Gastrocnemius medialis (tissue), 4 donors: ENCODE measurements around the gene MEIS1. TPM values are rescaled to one million over a fixed set of nuclear protein-coding genes. Genes with fewer than 3 reads are reported as not detected.
A peak's percentile ranks its signal among the peaks of the same experiment; 100 is the strongest.

ENCODE experiments used
- ATAC-seq, 2 donors: fragments of 150-250 bp; one replicate each; pipeline ENCODE4 v1.9.1; 2016
- DNase-seq, 2 donors: peaks; one replicate each; pipeline ENCODE4 v3.0.0-alpha.2; 2019
- H3K27ac ChIP-seq, 4 donors: fragments of 200-600 bp; sonication (generic); 1 replicate in 1 of 4; 2 replicates in 3 of 4; pipeline ENCODE4 v1.5.1; 2016 to 2018; ENCODE audit warnings: mild to moderate bottlenecking in 2 of 4, moderate library complexity in 1 of 4
- H3K27me3 ChIP-seq, 3 donors: fragments of 200-600 bp; sonication (generic) in 2 of 3; 1 replicate in 1 of 3; 2 replicates in 2 of 3; pipeline versions ENCODE4 v1.5.1 to v1.6.0; 2016 to 2019; ENCODE audit warnings: mild to moderate bottlenecking in 1 of 3, moderate library complexity in 1 of 3
- H3K36me3 ChIP-seq, 2 donors: fragments of 200-600 bp; sonication (generic) in 1 of 2; one replicate each; pipeline ENCODE4 v1.5.1; 2017 to 2018
- H3K4me1 ChIP-seq, 2 donors: fragments of 200-600 bp; sonication (generic) in 1 of 2; one replicate each; pipeline ENCODE4 v1.5.1; 2016 to 2017; ENCODE audit warnings: mild to moderate bottlenecking in 2 of 2
- H3K4me3 ChIP-seq, 4 donors: fragments of 200-600 bp; sonication (generic) in 3 of 4; 1 replicate in 1 of 4; 2 replicates in 3 of 4; pipeline ENCODE4 v1.5.1; 2016 to 2019; ENCODE audit warnings: mild to moderate bottlenecking in 2 of 4
- H3K9me3 ChIP-seq, 3 donors: fragments of 200-600 bp; sonication (generic) in 2 of 3; 1 replicate in 1 of 3; 2 replicates in 2 of 3; pipeline ENCODE4 v1.5.1; 2016 to 2019
- CTCF ChIP-seq, 5 experiments: fragments of 450-650 bp in 3 of 5; fragments of 200-600 bp in 2 of 5; sonication (generic) in 2 of 5; IDR thresholded peaks in 4 of 5; conservative IDR thresholded peaks in 1 of 5; 1 replicate in 4 of 5; 2 replicates in 1 of 5; pipeline ENCODE4 v1.5.1; 2016 to 2019; ENCODE audit warnings: antibody characterized with exemption in 5 of 5, mild to moderate bottlenecking in 3 of 5, moderate library complexity in 3 of 5
- POLR2A ChIP-seq, 2 donors: fragments of 450-650 bp; IDR thresholded peaks; one replicate each; pipeline ENCODE4 v1.6.1; 2017; ENCODE audit warnings: antibody characterized with exemption in 2 of 2, mild to moderate bottlenecking in 2 of 2, moderate library complexity in 2 of 2
- in situ Hi-C, 4 donors: fragments of 200-750 bp; cut with MboI; loops; one replicate each; pipeline versions ENCODE4 v1.15.0 to v1.8.0; 2017; ENCODE audit warnings: low sequenced_read_pairs in 4 of 4
- intact Hi-C: fragments of 100-400 bp; cut with DNase I; formaldehyde crosslinking; loops from one replicate; pipeline ENCODE4 v1.15.1; 2023; ENCODE audit warnings: low total_unique reads
- total RNA-seq, 4 donors: library from RNA; depleted of rRNA; stranded (reverse); fragments of >200 nt; gene quantifications; one replicate each; pipeline versions ENCODE4 v1.1.0 to v1.2.3, GENCODE V29; 2016

Gene MEIS1
- total RNA-seq, 4 donors from 2014 or later, result 1.3 to 8.2 (median 2.0) TPM

DNA sequence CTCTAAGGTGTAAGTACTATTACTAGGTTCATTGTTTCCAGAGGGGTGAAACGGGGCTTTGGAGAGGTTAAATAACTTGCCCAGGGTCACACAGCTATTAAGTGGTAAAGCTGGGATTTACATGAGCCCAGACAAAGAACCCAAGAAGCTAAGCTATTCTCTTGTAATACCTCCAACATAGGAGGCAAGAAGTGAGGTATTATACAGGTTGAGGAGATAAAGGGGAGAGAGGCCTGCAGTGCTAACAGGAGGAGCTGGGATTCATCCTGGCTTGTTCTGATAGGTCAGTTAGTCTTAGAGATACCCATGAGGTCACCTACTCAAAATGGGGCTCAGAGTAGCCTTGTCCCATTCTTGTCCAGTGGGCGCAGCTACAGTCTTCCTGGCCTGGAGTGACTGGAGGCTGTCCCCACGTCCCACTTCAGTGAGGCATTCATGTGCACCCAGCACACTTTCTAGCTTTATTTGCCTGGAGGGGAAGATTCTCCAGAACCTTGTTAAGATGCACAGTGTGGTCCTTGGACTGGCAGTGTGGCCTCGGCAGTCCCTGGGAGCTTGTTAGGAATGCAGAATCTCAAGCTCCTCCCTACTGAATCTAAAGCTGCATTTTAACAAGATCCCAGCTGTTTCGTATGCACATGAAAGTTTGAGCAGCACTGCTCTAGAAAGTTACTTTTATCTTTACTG is 63.5 kb downstream of the MEIS1 start:
- no peak for ATAC-seq
- no peak overlapping the region for H3K27ac ChIP-seq
- intact Hi-C loops, result no loop called here

DNA sequence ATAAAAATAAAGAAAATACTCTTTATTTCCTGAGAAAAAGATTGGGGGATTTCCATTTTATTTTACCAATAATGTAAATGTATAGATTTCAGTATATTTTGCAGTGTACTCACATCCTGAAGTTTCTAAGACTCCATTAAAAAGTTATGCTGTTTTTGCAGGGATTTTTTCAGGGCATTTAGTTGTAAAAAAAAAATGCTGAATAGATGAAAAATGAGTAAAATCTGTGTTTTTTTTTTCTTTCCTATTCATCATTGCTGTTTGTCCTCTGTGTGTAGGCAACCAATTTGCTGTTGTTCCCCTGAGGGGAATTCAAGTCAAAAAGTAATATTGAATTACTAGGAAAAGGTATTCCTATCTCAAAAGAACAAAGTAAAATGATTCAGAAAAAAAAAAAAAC is 66.3 kb downstream of the MEIS1 start:
- in situ Hi-C loops, result no loop called here
- no peaks in the 10 kb centered on the region for H3K36me3 ChIP-seq
- H3K4me3 ChIP-seq, result no peak overlapping the region
- no peak for ATAC-seq
- no peak overlapping the region for H3K27ac ChIP-seq
- H3K27me3 ChIP-seq, result no peaks in the 10 kb centered on the region
- intact Hi-C loops, result no loop called here
- H3K9me3 ChIP-seq, result no peaks in the 10 kb centered on the region
- H3K4me1 ChIP-seq, result no peaks in the 10 kb centered on the region
- TF ChIP-seq POLR2A (IDR thresholded peaks at IDR 0.05) (no peak), CTCF (IDR thresholded peaks at IDR 0.05 in 4 of 5, conservative IDR thresholded peaks at IDR 0.05 in 1 of 5) (no peak)
- no peak for DNase-seq

More for the DNA sequence above, 63.5 kb downstream of the MEIS1 start:
- no peaks in the 10 kb centered on the region for H3K36me3 ChIP-seq
- in situ Hi-C loops, result no loop called here
- no peaks in the 10 kb centered on the region for H3K9me3 ChIP-seq
- H3K27me3 ChIP-seq, result no peaks in the 10 kb centered on the region
- no peak for DNase-seq
- H3K4me1 ChIP-seq, result no peaks in the 10 kb centered on the region
- TF ChIP-seq POLR2A (IDR thresholded peaks at IDR 0.05), result no peak
- no peak for TF ChIP-seq CTCF (IDR thresholded peaks at IDR 0.05 in 4 of 5, conservative IDR thresholded peaks at IDR 0.05 in 1 of 5)
- H3K4me3 ChIP-seq, result no peak overlapping the region

DNA sequence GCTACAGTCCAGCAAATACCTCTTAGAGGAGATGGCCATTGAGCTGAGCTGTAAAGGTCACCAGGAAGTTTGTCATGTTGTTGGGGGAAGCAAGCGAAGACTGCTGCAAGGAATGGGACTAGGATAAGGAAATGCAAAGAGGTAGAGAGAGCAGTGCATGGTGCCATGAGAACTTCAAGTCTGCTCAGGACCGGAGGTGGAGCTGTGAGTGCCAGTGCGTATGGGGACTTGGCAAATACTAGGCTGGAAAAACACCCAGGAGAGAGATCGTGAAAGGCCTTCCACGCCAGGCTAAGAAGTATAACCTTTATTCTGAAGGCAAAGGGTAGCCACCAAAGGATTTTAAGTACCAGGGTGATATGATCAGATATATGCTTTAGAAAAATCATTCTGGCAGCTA is 71.3 kb downstream of the MEIS1 start:
- no peak overlapping the region for H3K4me3 ChIP-seq
- ATAC-seq, result no peak
- intact Hi-C loops (no loop called here), in situ Hi-C loops (no loop called here)
- H3K36me3 ChIP-seq, result no peaks in the 10 kb centered on the region
- no peak for DNase-seq
- H3K27me3 ChIP-seq, result no peaks in the 10 kb centered on the region
- no peaks in the 10 kb centered on the region for H3K9me3 ChIP-seq
- peaks cover 11 to 17% of the 10 kb centered on the region in 2 donors for H3K4me1 ChIP-seq
- TF ChIP-seq POLR2A (IDR thresholded peaks at IDR 0.05) (no peak), CTCF (IDR thresholded peaks at IDR 0.05 in 4 of 5, conservative IDR thresholded peaks at IDR 0.05 in 1 of 5) (no peak)
- H3K27ac ChIP-seq, result no peak overlapping the region

DNA sequence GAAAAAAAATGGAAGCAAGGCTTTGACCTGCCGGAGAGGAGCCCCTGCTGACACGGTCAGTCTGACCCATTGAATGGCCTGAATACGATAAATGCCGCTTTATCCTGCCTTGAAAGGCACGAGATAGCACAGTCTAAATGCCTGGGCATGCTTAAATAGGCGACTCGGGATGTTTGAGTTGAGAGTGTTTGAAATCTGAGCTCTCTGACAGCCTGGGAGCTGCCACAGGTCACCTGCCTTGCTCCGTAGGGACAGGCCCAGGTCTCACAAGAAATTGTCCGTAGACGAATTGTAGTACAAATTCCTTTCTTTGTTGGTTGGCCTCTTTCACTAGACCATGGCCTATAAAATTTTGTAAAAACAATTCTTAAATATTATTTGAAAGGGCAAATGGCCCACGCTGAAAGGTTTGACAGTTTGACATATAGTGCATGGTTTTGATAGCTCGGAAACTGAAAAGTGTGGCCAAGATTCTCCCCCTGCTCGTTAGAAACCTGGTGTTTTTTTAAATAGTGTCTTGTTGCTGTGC is 72.8 kb downstream of the MEIS1 start:
- in situ Hi-C loops (no loop called here), intact Hi-C loops (no loop called here)
- H3K4me3 ChIP-seq, result no peak overlapping the region
- DNase-seq, result no peak
- no peaks in the 10 kb centered on the region for H3K36me3 ChIP-seq
- H3K27ac ChIP-seq, result no peak overlapping the region
- peaks cover 11 to 17% of the 10 kb centered on the region in 2 donors for H3K4me1 ChIP-seq
- TF ChIP-seq POLR2A (IDR thresholded peaks at IDR 0.05) (no peak), CTCF (IDR thresholded peaks at IDR 0.05 in 4 of 5, conservative IDR thresholded peaks at IDR 0.05 in 1 of 5) (no peak)
- no peaks in the 10 kb centered on the region for H3K9me3 ChIP-seq
- peak; percentile 66 to 73 for ATAC-seq
- H3K27me3 ChIP-seq, result no peaks in the 10 kb centered on the region
